GM10847 (cell line): Measurements from ENCODE around the gene SCN2A.

Source experiments
- POLR2A ChIP-seq: IDR thresholded peaks from 2 replicates; pipeline ENCODE4 v1.6.1; 2011; ENCODE audit not compliant: insufficient read length; ENCODE audit errors: extremely low read depth

The SCN2A gene

DNA sequence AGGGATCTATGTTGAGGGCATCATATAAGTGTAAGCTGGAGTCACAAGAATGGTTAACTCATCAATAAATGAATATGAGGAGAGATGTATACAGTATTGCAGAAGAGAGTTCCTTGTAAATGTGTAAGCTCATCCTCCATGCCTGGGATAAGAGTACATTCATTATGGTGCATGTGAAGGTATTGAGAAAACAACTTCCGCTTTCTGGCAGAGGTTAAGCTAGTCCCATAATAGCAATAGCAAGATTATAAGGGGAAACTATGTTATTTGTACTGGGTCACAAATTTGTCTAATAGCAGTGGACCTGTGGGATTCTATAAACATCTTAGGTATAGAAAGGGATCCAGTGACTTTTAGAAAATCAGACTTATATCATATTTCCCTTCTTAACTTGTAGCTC is 44.1 kb downstream of the SCN2A start:
- no peak for TF ChIP-seq POLR2A

DNA sequence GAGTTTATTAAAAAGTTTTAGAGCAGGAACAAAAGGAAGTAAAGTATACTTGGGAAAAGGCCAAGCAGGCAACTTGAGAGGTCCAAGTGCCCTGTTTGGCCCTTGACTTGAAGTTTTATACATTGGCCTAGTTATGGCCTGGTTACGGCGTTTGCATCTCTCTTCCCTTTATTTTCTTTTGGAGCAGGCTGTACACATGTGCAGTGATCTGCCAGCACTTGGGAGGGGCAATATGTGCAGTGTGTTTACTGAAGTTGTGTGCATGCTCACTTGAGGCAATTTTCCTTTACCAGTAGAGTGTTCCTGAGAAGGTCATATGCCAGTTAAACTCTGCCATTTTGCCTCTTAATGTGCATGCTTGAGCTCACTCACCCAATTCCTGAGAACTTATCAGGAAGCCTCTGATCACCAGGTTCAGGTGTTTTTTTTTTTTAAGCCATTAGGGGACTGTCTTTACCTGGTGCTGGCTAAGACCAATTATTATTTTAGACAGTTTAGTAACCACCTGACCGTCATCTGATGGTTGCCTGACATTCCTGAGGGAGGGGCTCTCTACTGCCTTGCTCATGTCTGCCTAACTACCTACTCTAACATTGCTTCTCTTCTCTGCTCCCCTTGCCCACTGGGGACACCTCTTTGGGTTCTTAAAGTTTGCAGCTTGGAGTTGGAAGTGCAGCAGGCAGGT is 48.0 kb downstream of the SCN2A start:
- no peak for TF ChIP-seq POLR2A

GRCh38 chr2:165289069-165289468 is 49.9 kb downstream of the SCN2A start:
- TF ChIP-seq POLR2A = no peak

DNA sequence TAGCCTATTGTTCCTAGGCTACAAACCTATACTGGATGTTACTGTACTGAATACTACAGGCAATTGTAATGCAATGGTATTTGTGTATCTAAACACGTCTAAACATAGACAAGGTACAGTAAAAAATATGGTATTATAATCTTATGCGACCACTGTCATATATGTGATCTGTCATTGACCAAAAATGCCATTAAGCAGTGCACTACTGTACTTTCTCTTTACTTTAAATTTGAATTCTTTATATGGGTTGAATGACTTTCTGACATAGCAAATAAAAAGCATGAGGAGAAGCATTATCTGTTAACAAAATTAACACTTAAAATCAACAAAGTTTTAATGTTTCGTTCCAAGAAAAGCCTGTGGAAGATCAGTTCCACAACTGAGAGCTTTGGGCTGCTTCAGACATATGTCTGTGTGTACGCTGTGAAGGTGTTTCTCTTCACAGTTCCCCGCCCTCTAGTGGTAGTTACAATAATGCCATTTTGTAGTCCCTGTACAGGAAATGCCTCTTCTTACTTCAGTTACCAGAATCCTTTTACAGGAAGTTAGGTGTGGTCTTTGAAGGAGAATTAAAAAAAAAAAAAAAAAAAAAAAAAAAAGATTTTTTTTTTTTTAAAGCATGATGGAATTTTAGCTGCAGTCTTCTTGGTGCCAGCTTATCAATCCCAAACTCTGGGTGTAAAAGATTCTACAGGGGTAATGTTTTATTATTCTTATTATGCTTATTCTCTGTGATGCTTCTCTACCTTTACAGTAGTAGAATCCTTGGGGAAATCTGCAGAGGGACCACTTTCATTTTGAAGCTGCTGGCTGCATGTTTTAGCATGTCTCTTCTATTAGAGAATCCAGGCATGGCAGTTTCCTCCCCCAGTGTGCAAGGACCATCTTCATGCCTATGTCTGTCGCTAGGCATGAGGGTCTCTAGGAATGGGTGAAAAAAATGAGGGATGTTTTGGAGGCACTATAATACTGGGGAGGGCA is 54.5 kb downstream of the SCN2A start:
- no peak for TF ChIP-seq POLR2A

DNA sequence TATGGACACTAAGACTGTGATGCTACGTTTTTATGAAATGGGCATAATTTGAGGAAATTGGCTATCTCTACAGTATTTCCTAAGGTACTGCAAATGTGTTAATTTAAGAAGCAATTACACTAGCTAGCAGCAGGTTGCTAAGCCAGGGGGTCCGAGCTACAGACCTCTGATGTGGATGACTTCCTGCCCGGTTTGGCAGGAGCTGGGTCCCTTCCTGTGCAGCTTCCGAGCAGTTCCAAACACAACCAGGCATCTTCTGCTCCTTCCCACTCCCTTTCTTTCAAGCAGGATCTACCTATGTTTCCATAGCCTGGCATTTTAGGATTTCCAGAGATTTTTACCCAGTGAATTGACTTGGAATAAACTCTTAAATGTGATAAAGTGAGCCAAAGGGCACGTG is 55.7 kb downstream of the SCN2A start:
- no peak for TF ChIP-seq POLR2A

DNA sequence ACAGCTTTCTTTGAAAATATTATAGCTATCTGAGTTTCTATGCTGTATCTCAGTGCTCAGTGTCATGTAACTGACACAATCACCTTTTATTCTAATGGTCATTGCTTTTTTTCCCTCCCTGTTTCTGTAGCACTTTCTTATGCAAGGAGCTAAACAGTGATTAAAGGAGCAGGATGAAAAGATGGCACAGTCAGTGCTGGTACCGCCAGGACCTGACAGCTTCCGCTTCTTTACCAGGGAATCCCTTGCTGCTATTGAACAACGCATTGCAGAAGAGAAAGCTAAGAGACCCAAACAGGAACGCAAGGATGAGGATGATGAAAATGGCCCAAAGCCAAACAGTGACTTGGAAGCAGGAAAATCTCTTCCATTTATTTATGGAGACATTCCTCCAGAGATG is 56.4 kb downstream of the SCN2A start:
- no peak for TF ChIP-seq POLR2A

GRCh38 chr2:165305391-165306096 is 66.3 kb downstream of the SCN2A start:
- no peak for TF ChIP-seq POLR2A

DNA sequence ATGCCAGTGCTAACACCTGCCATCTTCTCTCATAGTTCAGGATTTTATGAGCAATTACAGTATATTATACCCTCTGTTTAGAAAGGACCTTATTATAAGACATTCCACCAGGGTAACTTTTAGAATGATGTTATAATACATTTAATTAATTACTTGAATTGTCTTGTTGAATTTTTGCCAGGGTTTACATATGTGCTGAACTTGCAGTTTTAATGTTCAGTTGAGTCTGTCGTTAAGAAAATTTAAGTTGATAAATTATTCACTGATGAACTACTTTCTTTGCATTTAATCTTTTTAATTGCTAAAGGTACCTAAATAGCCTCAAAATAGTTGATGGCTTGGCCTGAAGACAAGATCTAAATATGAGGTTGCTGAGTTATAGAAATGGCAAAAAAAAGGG is 68.1 kb downstream of the SCN2A start:
- no peak for TF ChIP-seq POLR2A

DNA sequence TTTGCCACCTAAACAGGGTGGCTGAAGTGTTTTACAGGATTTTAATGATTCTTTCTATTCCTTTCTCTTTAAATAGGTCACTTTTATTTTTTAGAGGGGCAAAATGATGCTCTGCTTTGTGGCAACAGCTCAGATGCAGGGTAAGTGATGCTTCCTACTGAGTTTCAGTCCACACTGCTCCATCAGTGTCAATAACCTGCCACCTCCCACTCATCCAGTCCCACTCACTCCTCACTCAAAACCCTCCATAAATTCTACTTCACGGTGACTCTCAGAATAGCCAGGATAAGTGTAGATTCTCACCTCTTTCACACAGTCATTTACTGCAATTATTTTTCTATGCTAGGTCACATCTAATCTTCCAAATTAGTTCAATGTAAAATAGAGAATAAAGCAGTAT is 72.7 kb downstream of the SCN2A start:
- no peak for TF ChIP-seq POLR2A

DNA sequence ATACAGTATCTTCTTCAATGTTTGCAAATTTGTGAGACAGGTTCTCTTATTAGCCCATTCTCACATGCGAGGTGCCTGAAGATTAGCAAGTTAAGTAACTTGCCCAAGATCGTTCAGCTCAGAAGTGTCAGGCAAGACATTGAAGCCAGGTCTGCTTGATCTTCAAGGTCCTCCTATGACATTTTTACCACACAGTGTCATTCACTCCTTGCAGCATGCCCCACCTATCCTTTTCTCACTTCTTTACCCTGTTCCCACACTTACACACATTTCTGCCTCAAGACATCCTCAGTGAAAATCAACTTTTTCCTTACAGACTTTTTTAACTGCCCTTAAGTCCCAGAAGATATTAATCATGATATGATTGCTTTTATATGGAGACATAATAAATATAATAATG is 73.8 kb downstream of the SCN2A start:
- no peak for TF ChIP-seq POLR2A

GRCh38 chr2:165313509-165313908 is 74.3 kb downstream of the SCN2A start:
- TF ChIP-seq POLR2A = no peak

DNA sequence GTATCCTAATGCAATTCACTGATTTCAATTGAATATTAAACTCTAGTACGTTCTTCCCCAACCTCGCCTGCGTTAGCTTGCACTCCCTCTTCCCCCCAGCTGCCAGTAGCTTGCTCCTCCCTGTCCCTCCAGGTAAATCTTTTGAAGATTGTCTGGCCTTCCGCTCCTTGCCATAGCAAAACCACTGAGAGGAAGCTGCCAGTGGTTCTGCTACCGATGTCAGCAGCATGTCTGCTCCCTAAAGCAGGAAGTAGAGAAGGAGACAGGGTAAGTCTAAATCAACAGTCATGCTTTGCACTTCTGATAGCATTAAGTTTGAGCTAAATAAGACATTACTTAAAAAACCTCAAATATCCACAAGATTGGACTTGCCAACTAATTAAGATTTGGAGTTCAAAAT is 89.1 kb downstream of the SCN2A start:
- TF ChIP-seq POLR2A = no peak

DNA sequence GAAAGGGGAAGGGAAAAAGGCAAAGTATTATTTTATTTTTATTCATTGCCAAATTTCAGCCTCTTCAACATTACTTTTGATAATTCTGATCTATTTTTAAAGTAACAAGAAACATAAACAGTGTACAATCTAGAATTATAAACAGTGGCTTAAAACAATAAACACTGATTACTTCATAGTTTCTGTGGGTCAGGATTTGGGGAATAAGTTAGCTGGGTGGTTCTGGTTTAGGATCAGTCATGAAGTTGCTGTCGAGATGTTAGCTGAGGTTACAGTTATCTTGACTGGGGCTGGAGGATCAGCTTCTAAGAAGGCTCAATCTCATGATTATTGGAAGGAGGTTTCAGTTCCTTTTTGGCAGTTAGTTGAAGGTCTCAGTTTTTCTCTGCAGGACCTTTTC is 109.2 kb downstream of the SCN2A start:
- TF ChIP-seq POLR2A = no peak

DNA sequence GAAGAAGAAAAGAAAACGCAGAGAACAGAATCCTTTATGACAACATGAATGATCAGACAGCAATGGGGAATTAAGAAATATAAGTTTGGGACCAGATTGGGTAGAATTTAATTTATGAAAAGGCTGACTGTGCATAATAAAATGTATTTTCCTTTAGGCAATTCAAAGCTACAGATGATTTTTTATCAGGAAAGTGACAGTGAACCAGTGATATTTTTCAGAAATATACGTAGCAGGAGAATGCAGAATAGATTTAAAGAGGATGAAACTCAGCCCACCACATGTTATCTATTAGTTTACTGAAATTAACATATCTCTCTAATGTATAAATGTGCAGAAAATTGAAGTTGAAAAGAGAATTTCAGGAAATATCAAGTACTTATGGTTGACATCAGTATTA is 110.0 kb downstream of the SCN2A start:
- TF ChIP-seq POLR2A = no peak

- no peak for TF ChIP-seq POLR2A
Measured at GRCh38 chr2:165357758-165358157, 118.5 kb downstream of the SCN2A start.

GRCh38 chr2:165361514-165361913 is 122.3 kb downstream of the SCN2A start:
- TF ChIP-seq POLR2A = no peak
